SK-N-SH treated with all-trans-retinoic acid at 6 μM for 48 hours (cell line): ENCODE results near the gene ASS1.

Experiments used
- CSDC2 ChIP-seq: fragments of 250-450 bp; sonication (Bioruptor Pico); IDR thresholded peaks from 2 replicates; pipeline ENCODE4 v1.5.0; 2020; ENCODE audit warnings: mild to moderate bottlenecking, moderate library complexity
- GLIS3 ChIP-seq: fragments of 250-450 bp; sonication (Bioruptor Pico); IDR thresholded peaks from 2 replicates; pipeline ENCODE4 v1.5.0; 2020; ENCODE audit warnings: mild to moderate bottlenecking, moderate library complexity
- OSR1 ChIP-seq: fragments of 250-450 bp; sonication (Bioruptor Pico); IDR thresholded peaks from 2 replicates; pipeline ENCODE4 v1.8.0; 2022; ENCODE audit warnings: moderate library complexity, mild to moderate bottlenecking, inconsistent platforms
- PPARA ChIP-seq: fragments of 250-450 bp; sonication (Bioruptor Pico); IDR thresholded peaks from 2 replicates; pipeline ENCODE4 v1.5.0; 2020; ENCODE audit warnings: mild to moderate bottlenecking, borderline replicate concordance
- TCF4 ChIP-seq: fragments of 250-450 bp; sonication (Bioruptor Pico); IDR thresholded peaks from 2 replicates; pipeline ENCODE4 v1.8.0; 2021; ENCODE audit warnings: mild to moderate bottlenecking, moderate library complexity, borderline replicate concordance
- TOX ChIP-seq: fragments of 250-450 bp; sonication (Bioruptor Pico); IDR thresholded peaks from 2 replicates; pipeline ENCODE4 v1.8.0; 2021; ENCODE audit warnings: mild to moderate bottlenecking, moderate library complexity, borderline replicate concordance
- ZFP30 ChIP-seq: fragments of 450-650 bp; formaldehyde crosslinking; IDR thresholded peaks from 2 replicates; pipeline ENCODE4 v1.5.0; 2022; ENCODE audit warnings: mild to moderate bottlenecking, moderate library complexity

GRCh38 chr9:130532426-130533080, 87.8 kb downstream of the ASS1 start:
- TF ChIP-seq ZFP30 (CRISPR knock-in tag) (no peak), OSR1 (CRISPR knock-in tag) (no peak), CSDC2 (no peak), PPARA (CRISPR knock-in tag) (no peak), GLIS3 (CRISPR knock-in tag) (no peak), TCF4 (CRISPR knock-in tag) (no peak), TOX (CRISPR knock-in tag) (no peak)
